ENCODE measurements around the gene PAIP1. TPM values are rescaled to one million over a fixed set of nuclear protein-coding genes. Genes with fewer than 3 reads are reported as not detected.
"Not testable (repeated sequence)": the region's sequence is repeated elsewhere in the genome, so short reads cannot be mapped to it uniquely, and the experiment has no call there.

PAIP1 gene
- total RNA-seq, 2 experiments from 2014 or later, result 44.2 to 69.2 TPM

GRCh38 chr5:43602461-43603343 is 45.8 kb upstream of the PAIP1 start, which contains the start of gene NNT:
TSS of gene NNT (plus strand) at chr5:43603180. CDS start at chr5:43609196, 6,016 bp downstream.
- ChIA-PET POLR2A (interaction anchor here (0.6 to 2.5 kb wide), 19 partner anchors 10 to 1207 kb away, joined by 3 to 15 read pairs (median 4); partner anchors contain the start of genes C5orf34, HMGCS1, TMEM267 and ZNF131), CTCF (ENCODE audit: unreplicated experiment) (interaction anchor here (0.6 to 0.7 kb wide), 3 partner anchors 14 to 650 kb away, joined by 4 to 11 read pairs (median 6); no protein-coding TSS in a partner anchor)
- peak; percentile 84 for DNase-seq (ENCODE audit: low spot score)
- no peaks in the 10 kb centered on the region for H3K9me3 ChIP-seq (ENCODE audit: low read length)
- H4K20me1 ChIP-seq (ENCODE audit: insufficient read depth, low read length), result no peaks in the 10 kb centered on the region
- no peak for TF ChIP-seq EZH2phosphoT487 (IDR thresholded peaks at IDR 0.05; ENCODE audit: borderline replicate concordance, low read depth, low read length)
- TF ChIP-seq CTCF (conservative IDR thresholded peaks at IDR 0.05; ENCODE audit: low read length), result no peak
- TSS peak; percentile 76 for BruUV-seq (replicated peaks)
- intact Hi-C loops (cut with micrococcal nuclease; ENCODE audit: unreplicated experiment), result loop anchor here (1.0 to 5.0 kb wide), 4 partner anchors 46 to 595 kb away; no protein-coding TSS in a partner anchor
- peak within 1 kb of the TSS; percentile 95 for H3K4me2 ChIP-seq (ENCODE audit: low read length)
- peak within 1 kb of the TSS; percentile 98 for H2AFZ ChIP-seq (ENCODE audit: low read length)
- H3K9me2 ChIP-seq (ENCODE audit: insufficient read depth, low read length), result no peaks in the 10 kb centered on the region
- peaks cover 26% of the 10 kb centered on the region for H3K36me3 ChIP-seq (ENCODE audit: insufficient read depth, low read length)
- H3K4me3 ChIP-seq (ENCODE audit: low read depth, low read length, poor library complexity, severe bottlenecking), result peak within 1 kb of the TSS; percentile 86
- peaks cover 24% of the 10 kb centered on the region for H3K4me1 ChIP-seq (ENCODE audit: insufficient read depth, low read length, poor library complexity, severe bottlenecking)
- H3K79me2 ChIP-seq (ENCODE audit: insufficient read depth, low read depth, low read length), result peaks cover 44% of the 10 kb centered on the region; the same call in 1 of the 2 replicates
- H3K27ac ChIP-seq (ENCODE audit: low read depth, low read length, poor library complexity, severe bottlenecking), result peak within 1 kb of the TSS; percentile 60

GRCh38 chr5:43601454-43602260 is 44.8 kb upstream of the PAIP1 start:
- no TSS peak for BruUV-seq (replicated peaks)
- H3K79me2 ChIP-seq (ENCODE audit: insufficient read depth, low read depth, low read length), result peaks cover 44% of the 10 kb centered on the region; the same call in 1 of the 2 replicates

GRCh38 chr5:43598927-43599326 is 42.0 kb upstream of the PAIP1 start:
- DNase-seq (ENCODE audit: low spot score); H3K4me2 ChIP-seq (ENCODE audit: low read length); H3K27ac ChIP-seq (ENCODE audit: low read depth, low read length, poor library complexity, severe bottlenecking); CTCF ChIA-PET (ENCODE audit: unreplicated experiment); H3K9me3 ChIP-seq (ENCODE audit: low read length); H4K20me1 ChIP-seq (ENCODE audit: insufficient read depth, low read length); H3K36me3 ChIP-seq (ENCODE audit: insufficient read depth, low read length); H3K4me3 ChIP-seq (ENCODE audit: low read depth, low read length, poor library complexity, severe bottlenecking); H3K9me2 ChIP-seq (ENCODE audit: insufficient read depth, low read length); POLR2A ChIA-PET; BruUV-seq (replicated peaks); intact Hi-C loops (cut with micrococcal nuclease; ENCODE audit: unreplicated experiment); H2AFZ ChIP-seq (ENCODE audit: low read length): not testable (repeated sequence)
- peaks cover 19% of the 10 kb centered on the region for H3K4me1 ChIP-seq (ENCODE audit: insufficient read depth, low read length, poor library complexity, severe bottlenecking)
- peaks cover 35% of the 10 kb centered on the region; the same call in 1 of the 2 replicates for H3K79me2 ChIP-seq (ENCODE audit: insufficient read depth, low read depth, low read length)

More at GRCh38 chr5:43601454-43602260, 44.8 kb upstream of the PAIP1 start:
- H3K27ac ChIP-seq (ENCODE audit: low read depth, low read length, poor library complexity, severe bottlenecking), result peak overlapping the region; percentile 60
- POLR2A ChIA-PET, result interaction anchor here (0.6 to 2.5 kb wide), 9 partner anchors 8 to 288 kb away, joined by 3 to 11 read pairs (median 4); partner anchors contain the start of gene HMGCS1
- TF ChIP-seq EZH2phosphoT487 (IDR thresholded peaks at IDR 0.05; ENCODE audit: borderline replicate concordance, low read depth, low read length) (no peak), CTCF (conservative IDR thresholded peaks at IDR 0.05; ENCODE audit: low read length) (no peak)
- no peaks in the 10 kb centered on the region for H3K9me3 ChIP-seq (ENCODE audit: low read length)
- H3K9me2 ChIP-seq (ENCODE audit: insufficient read depth, low read length), result no peaks in the 10 kb centered on the region
- intact Hi-C loops (cut with micrococcal nuclease; ENCODE audit: unreplicated experiment), result loop anchor here (2.0 to 5.0 kb wide), 3 partner anchors 117 to 594 kb away; no protein-coding TSS in a partner anchor
- H3K4me2 ChIP-seq (ENCODE audit: low read length), result peak overlapping the region; percentile 95
- H3K36me3 ChIP-seq (ENCODE audit: insufficient read depth, low read length), result peaks cover 24% of the 10 kb centered on the region
- peak; percentile 51 for DNase-seq (ENCODE audit: low spot score)
- H3K4me3 ChIP-seq (ENCODE audit: low read depth, low read length, poor library complexity, severe bottlenecking), result peak overlapping the region; percentile 86
- H4K20me1 ChIP-seq (ENCODE audit: insufficient read depth, low read length), result no peaks in the 10 kb centered on the region
- CTCF ChIA-PET (ENCODE audit: unreplicated experiment), result no interaction called here
- peak overlapping the region; percentile 98 for H2AFZ ChIP-seq (ENCODE audit: low read length)
- H3K4me1 ChIP-seq (ENCODE audit: insufficient read depth, low read length, poor library complexity, severe bottlenecking), result peaks cover 24% of the 10 kb centered on the region

Measured in OCI-LY7 (cell line).